22Rv1 (cell line): ENCODE data around the gene HIVEP3.

Source experiments
- CTCF ChIP-seq: fragments of 450-650 bp; IDR thresholded peaks from 2 replicates; pipeline ENCODE4 v1.5.1; 2017; ENCODE audit warnings: mild to moderate bottlenecking
- ZFX ChIP-seq: fragments of 450-650 bp; IDR thresholded peaks from 2 replicates; pipeline ENCODE4 v1.6.1; 2017; ENCODE audit warnings: antibody characterized with exemption, borderline replicate concordance

- TF ChIP-seq CTCF (no peak), ZFX (no peak)
These were observed 202.3 kb downstream of the HIVEP3 start for GRCh38 chr1:41716188-41717130.
